ENCODE measurements around the gene CABLES1.

Gene CABLES1

DNA sequence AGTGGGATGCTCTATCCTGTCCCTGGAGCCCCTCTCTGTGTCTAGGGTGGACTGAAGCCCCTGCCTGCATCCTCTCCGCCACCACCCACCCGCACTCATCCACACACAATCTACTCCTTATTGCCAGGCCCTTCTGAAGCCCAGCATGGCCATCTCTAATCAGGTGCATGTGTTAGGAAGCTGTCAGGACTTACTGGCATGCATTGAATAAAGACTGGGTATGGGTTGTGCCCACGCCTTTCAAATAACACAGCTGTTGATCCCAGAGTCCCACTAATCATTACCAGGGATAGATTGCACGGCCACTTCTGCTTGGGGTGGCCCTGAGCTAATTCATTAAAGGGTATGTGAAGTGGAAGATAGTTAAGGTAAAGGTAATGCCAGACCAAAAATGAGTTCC, 88.4 kb downstream of the CABLES1 start:
- TF ChIP-seq, protein P1, sequence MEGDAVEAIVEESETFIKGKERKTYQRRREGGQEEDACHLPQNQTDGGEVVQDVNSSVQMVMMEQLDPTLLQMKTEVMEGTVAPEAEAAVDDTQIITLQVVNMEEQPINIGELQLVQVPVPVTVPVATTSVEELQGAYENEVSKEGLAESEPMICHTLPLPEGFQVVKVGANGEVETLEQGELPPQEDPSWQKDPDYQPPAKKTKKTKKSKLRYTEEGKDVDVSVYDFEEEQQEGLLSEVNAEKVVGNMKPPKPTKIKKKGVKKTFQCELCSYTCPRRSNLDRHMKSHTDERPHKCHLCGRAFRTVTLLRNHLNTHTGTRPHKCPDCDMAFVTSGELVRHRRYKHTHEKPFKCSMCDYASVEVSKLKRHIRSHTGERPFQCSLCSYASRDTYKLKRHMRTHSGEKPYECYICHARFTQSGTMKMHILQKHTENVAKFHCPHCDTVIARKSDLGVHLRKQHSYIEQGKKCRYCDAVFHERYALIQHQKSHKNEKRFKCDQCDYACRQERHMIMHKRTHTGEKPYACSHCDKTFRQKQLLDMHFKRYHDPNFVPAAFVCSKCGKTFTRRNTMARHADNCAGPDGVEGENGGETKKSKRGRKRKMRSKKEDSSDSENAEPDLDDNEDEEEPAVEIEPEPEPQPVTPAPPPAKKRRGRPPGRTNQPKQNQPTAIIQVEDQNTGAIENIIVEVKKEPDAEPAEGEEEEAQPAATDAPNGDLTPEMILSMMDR (IDR thresholded peaks at IDR 0.05; ENCODE audit: control insufficient read depth, extremely low read depth, insufficient read depth): no peak
- H3K4me3 ChIP-seq (ENCODE audit: low read depth, low read length): no peak overlapping the region
- no peak for DNase-seq (ENCODE audit: low read depth)

DNA sequence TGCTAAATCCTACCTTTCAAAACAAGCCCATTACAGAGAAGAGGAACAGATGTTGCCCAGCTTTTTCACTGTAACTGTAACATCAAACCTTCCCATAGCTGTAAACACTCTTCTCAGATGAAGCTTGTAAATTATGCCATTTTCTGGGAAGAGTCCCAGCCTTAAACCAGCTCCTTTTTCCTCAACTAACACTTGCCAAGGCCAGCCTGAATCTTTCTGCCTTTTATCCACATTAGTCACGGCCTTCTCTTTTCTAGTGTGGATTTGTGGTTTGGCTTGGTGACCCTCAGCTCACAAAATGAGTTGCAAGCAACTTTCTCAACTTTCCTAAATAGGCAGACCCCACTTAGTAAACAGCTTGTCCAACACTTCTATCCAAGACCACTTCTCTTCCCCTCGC, 90.2 kb downstream of the CABLES1 start:
- no peak overlapping the region for H3K4me3 ChIP-seq (ENCODE audit: low read depth, low read length)
- no peak for DNase-seq (ENCODE audit: low read depth)
- TF ChIP-seq, protein P1 (IDR thresholded peaks at IDR 0.05; ENCODE audit: control insufficient read depth, extremely low read depth, insufficient read depth): no peak

DNA sequence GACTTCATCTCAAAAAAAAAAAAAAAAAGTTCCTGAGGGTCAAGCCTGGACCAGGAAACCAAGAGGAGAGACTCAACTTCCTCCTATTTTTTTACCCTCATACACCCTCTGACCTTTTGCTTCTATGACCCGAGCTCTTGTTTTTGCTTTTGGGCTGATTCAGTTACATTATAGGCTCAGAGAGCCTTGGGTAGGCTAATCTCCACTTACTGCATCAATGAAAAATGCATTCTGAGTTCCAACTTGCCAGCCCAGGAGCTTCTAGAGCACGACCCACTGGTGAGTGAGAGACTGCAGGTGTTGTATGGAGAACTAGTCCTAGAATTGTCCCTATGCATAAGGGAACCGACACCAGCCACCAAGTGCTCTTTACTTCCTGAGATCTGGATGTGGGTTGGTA, 91.1 kb downstream of the CABLES1 start:
- DNase-seq (ENCODE audit: low read depth): no peak
- TF ChIP-seq, protein P1 (IDR thresholded peaks at IDR 0.05; ENCODE audit: control insufficient read depth, extremely low read depth, insufficient read depth): no peak
- no peak overlapping the region for H3K4me3 ChIP-seq (ENCODE audit: low read depth, low read length)

DNA sequence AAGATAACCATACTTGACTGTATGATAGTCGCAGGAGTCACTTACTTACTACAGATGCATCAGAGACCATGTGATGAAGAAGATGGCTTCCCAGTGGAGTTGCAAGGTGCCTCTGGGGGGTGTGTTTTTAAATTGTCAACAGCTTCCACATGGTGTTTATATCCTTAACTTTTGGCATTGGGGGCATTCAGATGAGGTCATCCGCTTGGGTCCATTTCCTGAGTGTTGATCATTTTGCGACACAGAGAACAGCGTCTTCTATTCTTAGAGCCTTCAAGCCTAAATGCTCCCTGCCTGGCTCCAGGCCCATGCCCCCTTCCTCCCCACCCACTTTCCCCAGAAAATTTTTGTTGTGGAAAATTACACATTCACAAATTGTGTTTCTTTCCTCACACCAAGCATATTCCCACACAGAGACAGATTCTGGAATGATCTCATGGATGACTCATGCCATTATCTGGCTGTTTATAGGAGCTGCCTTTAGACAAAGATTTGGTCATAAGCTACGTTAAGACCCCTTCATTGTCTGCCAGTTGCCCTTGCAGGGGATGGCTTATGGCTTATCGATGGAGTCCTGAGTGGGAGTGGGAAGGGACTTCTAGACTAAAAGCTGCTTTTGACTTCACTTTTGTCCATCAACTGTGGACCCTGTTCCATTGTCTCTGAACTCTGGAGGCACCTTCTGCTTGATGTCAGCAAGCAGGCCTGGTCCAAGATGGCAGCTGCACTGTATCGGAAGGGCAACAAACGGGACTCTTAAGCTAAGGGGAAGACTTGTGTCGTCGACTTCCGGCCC, 91.8 kb downstream of the CABLES1 start:
- no peak overlapping the region for H3K4me3 ChIP-seq (ENCODE audit: low read depth, low read length)
- TF ChIP-seq, protein P1 (IDR thresholded peaks at IDR 0.05; ENCODE audit: control insufficient read depth, extremely low read depth, insufficient read depth): no peak
- no peak for DNase-seq (ENCODE audit: low read depth)

DNA sequence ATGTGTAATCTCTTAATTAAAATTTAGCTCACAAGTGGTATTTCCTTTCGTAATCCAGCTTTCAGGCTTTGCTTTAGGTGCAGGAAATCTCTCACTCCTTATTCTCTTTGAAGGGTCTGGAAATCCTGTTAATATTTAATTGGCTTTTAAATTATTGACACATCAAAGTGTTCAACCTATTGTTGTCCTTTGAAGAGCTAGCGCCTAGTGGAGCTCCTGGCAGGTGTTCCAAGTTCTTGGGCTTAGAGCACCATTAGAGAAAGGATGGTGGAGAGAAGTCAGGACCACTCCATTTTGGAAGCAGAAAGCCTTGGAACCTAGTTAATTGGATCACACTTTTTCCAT, 92.4 kb downstream of the CABLES1 start:
- TF ChIP-seq, protein P1 (IDR thresholded peaks at IDR 0.05; ENCODE audit: control insufficient read depth, extremely low read depth, insufficient read depth): no peak
- no peak overlapping the region for H3K4me3 ChIP-seq (ENCODE audit: low read depth, low read length)
- DNase-seq (ENCODE audit: low read depth): no peak

DNA sequence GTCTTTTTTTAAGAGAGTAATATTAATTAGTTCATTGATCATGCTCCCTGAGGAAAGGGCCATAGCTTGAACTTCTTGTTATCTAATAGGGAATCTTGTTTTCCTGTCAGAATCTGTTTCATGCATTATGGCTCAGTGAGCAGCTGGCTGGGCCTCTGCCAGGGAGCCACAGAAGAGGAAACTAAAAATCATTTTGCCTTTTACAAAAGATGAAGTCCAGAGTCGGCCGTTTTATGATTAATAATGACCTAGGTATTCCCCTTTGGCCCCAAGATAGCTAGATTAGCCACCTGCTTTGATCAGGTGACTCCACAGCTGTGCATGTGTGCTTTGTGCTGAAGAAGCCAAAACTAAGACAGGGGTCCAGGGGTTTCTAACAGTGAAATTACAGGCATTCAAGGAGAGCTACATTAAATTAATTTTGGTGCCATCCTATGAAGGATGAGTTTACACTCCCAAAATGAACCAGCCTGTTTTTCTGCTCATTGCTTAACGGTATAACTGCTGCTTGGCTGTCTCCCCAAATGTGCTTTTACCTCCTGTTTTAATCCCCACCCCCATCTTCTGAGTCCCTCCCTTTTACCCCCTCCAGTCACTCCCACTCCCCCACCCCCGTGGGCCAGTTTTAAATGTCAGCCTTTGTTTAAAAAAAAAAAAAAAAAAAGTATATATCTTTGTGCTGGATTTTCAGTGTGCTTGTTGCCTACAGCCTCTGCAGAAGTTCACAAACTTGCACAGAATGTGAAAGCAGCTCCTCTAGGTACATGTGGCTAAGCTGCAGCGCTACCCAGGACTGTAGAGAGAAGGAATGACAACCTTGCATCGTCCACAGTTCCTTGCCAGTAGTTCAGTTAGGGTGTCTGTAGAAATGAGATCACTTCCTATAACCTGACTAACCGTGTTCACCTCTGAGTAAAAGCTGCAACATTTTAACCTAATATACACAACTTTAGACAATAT, 93.1 kb downstream of the CABLES1 start:
- H3K4me3 ChIP-seq (ENCODE audit: low read depth, low read length): no peak overlapping the region
- TF ChIP-seq, protein P1 (IDR thresholded peaks at IDR 0.05; ENCODE audit: control insufficient read depth, extremely low read depth, insufficient read depth): no peak

More for the DNA sequence above, 93.1 kb downstream of the CABLES1 start:
- DNase-seq (ENCODE audit: low read depth): no peak
